Neuronal stem cell (in vitro differentiated cells): Measurements from ENCODE around the gene SP4.

Experiments
- DNase-seq: peaks from one replicate; pipeline ENCODE4 v3.0.0-alpha.2; 2013; ENCODE audit warnings: low spot score
- H2AFZ ChIP-seq: one replicate; pipeline ENCODE4 v1.6.1; 2013; ENCODE audit warnings: mild to moderate bottlenecking, low read length, inconsistent platforms
- H2AK5ac ChIP-seq: 2 replicates; pipeline ENCODE4 v1.6.1; 2013; ENCODE audit warnings: low read depth, mild to moderate bottlenecking, inconsistent platforms, low read length, moderate library complexity, mixed read lengths
- H2BK120ac ChIP-seq: 2 replicates; pipeline ENCODE4 v1.6.1; 2013; ENCODE audit warnings: low read depth, mild to moderate bottlenecking, inconsistent platforms, low read length, moderate library complexity, mixed read lengths
- H2BK12ac ChIP-seq: one replicate; pipeline ENCODE4 v1.6.1; 2013; ENCODE audit warnings: low read length, inconsistent platforms
- H2BK15ac ChIP-seq: 2 replicates; pipeline ENCODE4 v1.6.1; 2013; ENCODE audit warnings: mild to moderate bottlenecking, low read length, inconsistent platforms, mixed read lengths
- H2BK5ac ChIP-seq: one replicate; pipeline ENCODE4 v1.6.1; 2013; ENCODE audit warnings: inconsistent platforms, mild to moderate bottlenecking, low read length, moderate library complexity
- H3K14ac ChIP-seq: one replicate; pipeline ENCODE4 v1.6.1; 2013; ENCODE audit warnings: low read length, inconsistent platforms
- H3K18ac ChIP-seq: 2 replicates; pipeline ENCODE4 v1.6.1; 2013; ENCODE audit warnings: low read length, inconsistent platforms
- H3K23ac ChIP-seq: 2 replicates; pipeline ENCODE4 v1.6.1; 2013; ENCODE audit warnings: low read depth, mild to moderate bottlenecking, mixed read lengths, low read length, inconsistent platforms; ENCODE audit not compliant: poor library complexity
- H3K27ac ChIP-seq: replicated peaks from 3 replicates; pipeline ENCODE4 v1.5.1; 2013; ENCODE audit warnings: low read length, inconsistent platforms
- H3K27me3 ChIP-seq, 3 experiments: 2 replicates each; pipeline ENCODE4 v1.6.1; 2013; ENCODE audit warnings: low read length in 3 of 3, mild to moderate bottlenecking in 2 of 3, inconsistent platforms in 1 of 3, low read depth in 1 of 3, mixed read lengths in 1 of 3, moderate library complexity in 1 of 3; ENCODE audit not compliant: control insufficient read depth in 3 of 3, insufficient read depth in 3 of 3
- H3K36me3 ChIP-seq, 2 donors: replicated peaks in 1 of 2; 2 replicates each; pipeline ENCODE4 v1.6.1; 2013; ENCODE audit warnings: low read length in 2 of 2; ENCODE audit not compliant: control insufficient read depth in 2 of 2, insufficient read depth in 2 of 2
- H3K4ac ChIP-seq: 2 replicates; pipeline ENCODE4 v1.6.1; 2013; ENCODE audit warnings: inconsistent platforms, mild to moderate bottlenecking, low read length, moderate library complexity
- H3K4me1 ChIP-seq, 2 donors: 1 replicate in 1 of 2; 2 replicates in 1 of 2; pipeline ENCODE4 v1.6.1; 2013; ENCODE audit warnings: low read length in 2 of 2, low read depth in 1 of 2; ENCODE audit not compliant: control insufficient read depth in 2 of 2, insufficient read depth in 1 of 2
- H3K4me2 ChIP-seq: one replicate; pipeline ENCODE4 v1.6.1; 2013; ENCODE audit warnings: mild to moderate bottlenecking, low read length, inconsistent platforms; ENCODE audit not compliant: insufficient read depth, poor library complexity, severe bottlenecking
- H3K4me3 ChIP-seq, 2 donors: 2 replicates each; pipeline ENCODE4 v1.5.1; 2013; ENCODE audit warnings: low read length in 2 of 2, mild to moderate bottlenecking in 2 of 2, inconsistent platforms in 1 of 2, moderate library complexity in 1 of 2
- H3K79me1 ChIP-seq: one replicate; pipeline ENCODE4 v1.6.1; 2013; ENCODE audit warnings: low read depth, mild to moderate bottlenecking, inconsistent platforms, low read length, moderate library complexity
- H3K9ac ChIP-seq: one replicate; pipeline ENCODE4 v1.6.1; 2013; ENCODE audit warnings: mild to moderate bottlenecking, low read depth, low read length, inconsistent platforms; ENCODE audit not compliant: poor library complexity
- H3K9me3 ChIP-seq, 2 donors: replicated peaks in 1 of 2; 2 replicates each; pipeline versions ENCODE3 to v1.6.1; 2013; ENCODE audit warnings: low read length in 2 of 2, mild to moderate bottlenecking in 2 of 2, inconsistent platforms in 1 of 2, low read depth in 1 of 2, mixed read lengths in 1 of 2, moderate library complexity in 1 of 2; ENCODE audit not compliant: control insufficient read depth in 2 of 2, insufficient read depth in 1 of 2
- H4K8ac ChIP-seq: one replicate; pipeline ENCODE4 v1.6.1; 2013; ENCODE audit warnings: low read depth, mild to moderate bottlenecking, inconsistent platforms, low read length, moderate library complexity
- H4K91ac ChIP-seq: one replicate; pipeline ENCODE4 v1.6.1; 2013; ENCODE audit warnings: low read length, low read depth, mild to moderate bottlenecking, inconsistent platforms; ENCODE audit not compliant: poor library complexity
- WGBS, 2 donors: extraction: QIAGEN DNeasy Blood & Tissue Kit; methylation state at CpG; one replicate each; pipeline ENCODE4 v1.1.7; 2013; ENCODE audit warnings: missing lambda C conversion rate in 2 of 2, mixed read lengths in 1 of 2; ENCODE audit not compliant: insufficient read length in 2 of 2, insufficient replicate concordance in 1 of 2; ENCODE audit errors: extremely low coverage in 2 of 2; 5-methylcytosine and 5-hydroxymethylcytosine counted together

Gene SP4

DNA sequence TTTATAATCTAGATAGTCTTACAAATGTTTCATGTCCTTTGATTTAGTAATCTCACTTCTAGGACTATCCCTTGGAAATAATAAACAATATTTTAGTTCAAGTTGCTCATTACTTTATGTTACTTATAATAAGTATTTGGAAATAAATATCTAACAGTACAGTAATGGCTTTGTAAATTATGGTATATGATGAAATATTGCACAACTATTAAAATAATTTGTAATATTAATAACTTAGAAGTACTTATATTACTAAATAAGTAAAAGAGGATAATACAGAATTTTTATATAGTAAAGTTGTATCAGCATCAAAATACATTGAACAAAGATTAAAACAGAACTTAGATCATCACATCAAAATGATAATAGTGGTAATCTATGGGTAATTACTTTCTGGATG is 41.1 kb downstream of the SP4 start:
- Histone ChIP-seq H3K14ac (no peak overlapping the region), H3K4me3 (no peak overlapping the region), H3K4ac (no peak overlapping the region), H3K36me3 (no peaks in the 10 kb centered on the region), H4K8ac (no peak overlapping the region), H3K9me3 (no peaks in the 10 kb centered on the region), H2BK12ac (no peak overlapping the region), H3K9ac (no peak overlapping the region), H3K4me2 (no peak overlapping the region), H2BK120ac (no peak overlapping the region), H3K4me1 (no peaks in the 10 kb centered on the region), H2BK5ac (no peak overlapping the region), H2AK5ac (no peak overlapping the region), H3K27me3 (no peaks in the 10 kb centered on the region), H4K91ac (no peak overlapping the region), H3K18ac (no peak overlapping the region), H2BK15ac (no peak overlapping the region), H2AFZ (no peak overlapping the region), H3K23ac (no peak overlapping the region), H3K79me1 (peaks cover 1% of the 10 kb centered on the region), H3K27ac (no peak overlapping the region)
- no peak for DNase-seq

DNA sequence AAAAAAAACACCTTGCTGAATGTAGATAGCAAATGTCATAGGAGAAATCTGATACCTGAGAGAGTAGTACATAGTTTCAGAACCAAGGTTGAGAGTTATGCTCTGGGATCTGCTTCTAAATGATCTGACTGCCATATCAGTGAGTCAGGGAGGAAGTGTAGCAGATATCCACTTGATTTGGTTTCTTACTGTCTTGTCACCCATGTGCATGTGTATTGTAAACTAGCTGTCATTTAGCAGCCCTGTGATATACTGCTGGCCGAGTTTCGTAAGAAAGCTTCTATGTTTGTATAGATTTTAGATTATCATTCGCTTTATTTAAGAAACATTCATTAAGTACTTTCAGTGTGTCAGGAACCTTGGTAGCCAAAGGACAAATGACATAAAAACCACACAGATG is 42.0 kb downstream of the SP4 start:
- Histone ChIP-seq H3K79me1 (peaks cover 1% of the 10 kb centered on the region), H4K8ac (no peak overlapping the region), H2AK5ac (no peak overlapping the region), H3K4me1 (no peaks in the 10 kb centered on the region), H3K4me3 (no peak overlapping the region), H4K91ac (no peak overlapping the region), H3K27me3 (no peaks in the 10 kb centered on the region), H3K4me2 (no peak overlapping the region), H2AFZ (no peak overlapping the region), H3K4ac (no peak overlapping the region), H3K18ac (no peak overlapping the region), H2BK12ac (no peak overlapping the region), H2BK120ac (no peak overlapping the region), H2BK15ac (no peak overlapping the region), H3K36me3 (no peaks in the 10 kb centered on the region), H3K27ac (no peak overlapping the region), H3K9me3 (no peaks in the 10 kb centered on the region), H3K14ac (no peak overlapping the region), H3K23ac (no peak overlapping the region), H3K9ac (no peak overlapping the region), H2BK5ac (no peak overlapping the region)
- DNase-seq: no peak
- no CpG with 5 or more reads among the region's 3 CpGs for WGBS, 2 donors

DNA sequence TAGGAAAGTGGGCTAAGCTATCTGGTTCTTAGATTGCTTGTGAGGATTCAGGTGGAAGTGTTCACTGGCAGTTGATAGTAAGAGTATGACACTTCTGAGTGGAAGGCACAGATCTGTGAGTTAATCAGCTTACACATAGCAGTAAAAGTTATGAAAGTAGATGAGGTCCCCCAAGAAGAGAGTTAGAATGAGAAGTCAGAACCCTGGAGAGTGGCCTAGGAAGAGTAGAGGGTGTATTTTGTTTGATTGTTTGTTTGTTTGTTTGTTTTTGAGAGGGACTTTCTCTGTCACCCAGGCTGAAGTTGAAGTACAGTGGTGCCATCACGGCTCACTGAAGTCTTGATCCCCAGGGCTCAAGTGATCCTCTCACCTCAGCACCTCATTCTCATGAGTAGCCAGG is 44.1 kb downstream of the SP4 start:
- Histone ChIP-seq H2AFZ (no peak overlapping the region), H2BK12ac (no peak overlapping the region), H3K9ac (no peak overlapping the region), H2AK5ac (no peak overlapping the region), H3K36me3 (peaks cover 1 to 2% of the 10 kb centered on the region in 2 donors), H3K23ac (no peak overlapping the region), H3K4me1 (no peaks in the 10 kb centered on the region), H3K14ac (no peak overlapping the region), H3K4me2 (no peak overlapping the region), H3K27me3 (no peaks in the 10 kb centered on the region), H3K4me3 (no peak overlapping the region), H4K91ac (no peak overlapping the region), H3K79me1 (peaks cover 1% of the 10 kb centered on the region), H4K8ac (no peak overlapping the region), H3K27ac (no peak overlapping the region), H2BK120ac (no peak overlapping the region), H3K18ac (no peak overlapping the region), H2BK15ac (no peak overlapping the region), H3K9me3 (no peaks in the 10 kb centered on the region), H3K4ac (no peak overlapping the region), H2BK5ac (no peak overlapping the region)
- no peak for DNase-seq
- whole genome bisulfite sequencing, 2 donors: no CpG with 5 or more reads among the region's 1 CpG

DNA sequence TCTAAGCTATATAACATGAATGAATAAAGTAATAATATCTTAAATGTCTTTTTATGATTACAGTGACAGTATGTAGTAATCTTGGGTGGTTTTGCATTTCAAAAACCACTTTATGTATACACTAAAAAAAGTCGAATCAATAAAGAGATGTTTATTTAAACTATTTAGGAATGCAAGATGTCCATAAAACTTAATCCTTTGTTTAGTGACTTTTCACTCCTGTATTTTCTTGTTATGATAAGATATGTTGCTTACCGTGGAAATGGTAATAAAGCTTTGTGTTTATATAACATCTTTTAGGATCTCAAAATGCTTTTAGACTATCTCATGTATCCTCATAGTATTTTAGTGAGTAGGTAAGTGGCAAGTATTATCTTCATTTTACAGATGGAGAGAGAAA is 48.5 kb downstream of the SP4 start:
- Histone ChIP-seq H2BK15ac (no peak overlapping the region), H4K8ac (no peak overlapping the region), H3K4me1 (no peaks in the 10 kb centered on the region), H3K4me3 (no peak overlapping the region), H3K4ac (no peak overlapping the region), H3K14ac (no peak overlapping the region), H3K79me1 (peaks cover 1% of the 10 kb centered on the region), H2BK120ac (no peak overlapping the region), H3K27me3 (no peaks in the 10 kb centered on the region), H2BK12ac (no peak overlapping the region), H2AFZ (no peak overlapping the region), H3K18ac (no peak overlapping the region), H3K23ac (no peak overlapping the region), H3K27ac (no peak overlapping the region), H3K9ac (no peak overlapping the region), H2BK5ac (no peak overlapping the region), H3K9me3 (no peaks in the 10 kb centered on the region), H4K91ac (no peak overlapping the region), H3K36me3 (peaks cover 3 to 14% of the 10 kb centered on the region in 2 donors), H3K4me2 (no peak overlapping the region), H2AK5ac (no peak overlapping the region)
- WGBS, 2 donors: no CpG with 5 or more reads among the region's 2 CpGs
- DNase-seq: no peak
